HL-60/S4 treated with retinoic acid at 250 ng/mL for 4 days and 3 days (cell line): ENCODE measurements around the gene OR52M1.

Source experiments
- in situ Hi-C: fragments of 300-500 bp; cut with MboI; formaldehyde crosslinking; loops from 2 replicates; pipeline ENCODE4 v1.7.0; 2022; ENCODE audit warnings: low sequenced_read_pairs

OR52M1 gene

DNA sequence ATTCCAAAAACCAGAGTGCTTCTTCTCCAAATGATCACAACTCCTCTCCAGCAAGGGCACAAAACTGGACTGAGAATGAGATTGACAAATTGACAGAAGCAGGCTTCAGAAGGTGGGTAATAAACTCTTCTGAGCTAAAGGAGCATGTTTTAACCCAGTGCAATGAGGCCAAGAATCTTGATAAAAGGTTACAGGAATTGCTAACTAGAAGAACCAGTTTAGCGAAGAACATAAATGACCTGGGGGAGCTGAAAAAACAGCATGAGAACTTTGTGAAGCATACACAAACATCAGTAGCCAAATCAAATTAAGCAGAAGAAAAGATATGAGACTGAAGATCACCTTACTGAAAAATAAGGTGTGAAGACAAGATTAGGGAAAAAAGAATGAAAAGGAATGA is 15.5 kb downstream of the OR52M1 start:
- in situ Hi-C loops, result no loop called here

- in situ Hi-C loops, result no loop called here
These were observed 20.4 kb downstream of the OR52M1 start for GRCh38 chr11:4565371-4565770.

- in situ Hi-C loops, result no loop called here
These were observed 24.1 kb downstream of the OR52M1 start for GRCh38 chr11:4569075-4569474.

- in situ Hi-C loops, result no loop called here
These were observed 31.9 kb downstream of the OR52M1 start for GRCh38 chr11:4576880-4577279.

- in situ Hi-C loops, result no loop called here
These were observed 32.8 kb downstream of the OR52M1 start for GRCh38 chr11:4577761-4578160.

DNA sequence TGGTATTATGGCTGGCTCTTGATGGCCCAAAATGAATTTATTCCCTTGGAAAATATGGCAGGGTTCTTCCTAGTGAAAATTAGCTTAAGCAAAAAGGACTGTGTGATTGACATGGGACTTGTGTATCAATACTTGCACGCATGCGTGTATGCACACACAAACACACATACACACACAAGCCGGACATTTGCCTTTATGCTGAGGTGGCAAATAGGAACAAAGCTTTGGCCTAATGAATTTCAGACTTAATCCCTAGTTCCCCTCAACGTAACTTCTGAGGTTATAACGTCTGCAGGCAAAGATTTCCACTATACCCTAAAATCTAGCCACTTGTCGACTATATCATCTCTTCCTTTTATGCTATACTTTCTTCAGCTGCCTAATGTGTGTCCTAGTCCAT is 33.6 kb downstream of the OR52M1 start:
- in situ Hi-C loops, result no loop called here

GRCh38 chr11:4580124-4580523 is 35.1 kb downstream of the OR52M1 start:
- in situ Hi-C loops, result no loop called here

GRCh38 chr11:4581443-4581842 is 36.5 kb downstream of the OR52M1 start, which contains the start of gene OR52I2:
Gene OR52I2 (plus strand): TSS chr11:4581743.
- in situ Hi-C loops, result no loop called here

DNA sequence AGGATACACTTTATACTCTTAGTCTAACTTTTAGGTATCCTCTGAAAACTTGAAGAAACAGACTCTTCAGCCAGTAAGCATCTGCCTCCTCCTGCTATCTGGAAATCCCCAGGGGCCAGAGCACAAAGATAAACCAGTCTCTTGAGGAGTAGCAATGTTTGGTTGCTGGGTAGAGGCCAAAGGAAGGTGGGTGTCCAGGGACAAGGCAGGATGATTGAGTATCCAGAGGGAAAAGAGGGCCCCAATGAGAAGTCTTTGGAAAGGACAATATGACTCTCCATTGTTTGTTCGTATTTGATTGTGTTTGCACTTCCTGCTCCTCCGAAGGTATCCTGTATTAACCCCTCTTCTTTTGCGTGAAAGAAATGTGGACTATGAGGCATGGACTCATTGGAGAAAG is 44.0 kb downstream of the OR52M1 start:
- in situ Hi-C loops, result no loop called here

DNA sequence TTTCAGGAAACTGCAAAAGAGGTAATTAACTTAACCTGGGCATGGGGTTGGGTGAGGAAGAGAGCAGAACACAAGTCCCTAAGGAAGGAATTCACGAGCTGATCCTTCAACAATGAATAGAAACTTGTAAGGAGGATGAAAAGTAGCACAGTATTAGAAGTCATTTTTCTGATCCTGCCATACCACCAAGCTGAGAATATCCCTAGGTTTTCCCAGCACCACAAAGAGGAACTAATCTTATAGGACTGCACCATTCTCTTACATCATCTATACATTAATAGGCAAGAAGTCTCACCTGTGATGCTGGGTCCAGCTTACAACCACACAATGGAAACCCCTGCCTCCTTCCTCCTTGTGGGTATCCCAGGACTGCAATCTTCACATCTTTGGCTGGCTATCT is 48.7 kb downstream of the OR52M1 start, which contains the start of gene OR52I1:
OR52I1 (plus strand) TSS at position 301 of the 400 bp plus-strand sequence; CDS start at position 301, 0 bp downstream.
- in situ Hi-C loops, result no loop called here
